ENCODE results near the gene CCDC180. TPM values are rescaled to one million over a fixed set of nuclear protein-coding genes. Genes with fewer than 3 reads are reported as not detected.

The CCDC180 gene
- total RNA-seq, 4 donors from 2014 or later, result 0.08 to 5.2 (median 3.4) TPM

GRCh38 chr9:97311798-97312500, 4.5 kb downstream of the CCDC180 start:
- intact Hi-C loops (cut with DNase I; ENCODE audit: low total_unique reads), result no loop called here
- WGBS, 2 donors, result 80 to 82% methylated on average over 12 of the region's 12 CpGs
- no peak for DNase-seq (ENCODE audit: low spot score in 2 of 2)

GRCh38 chr9:97312556-97312955, 5.1 kb downstream of the CCDC180 start:
- WGBS, 2 donors, result 90 to 93% methylated on average over 5 of the region's 5 CpGs
- no peak for DNase-seq (ENCODE audit: low spot score in 2 of 2)
- intact Hi-C loops (cut with DNase I; ENCODE audit: low total_unique reads), result no loop called here
- TF ChIP-seq POLR2A (IDR thresholded peaks at IDR 0.05) (no peak), CTCF (IDR thresholded peaks at IDR 0.05) (no peak)
- H3K4me3 ChIP-seq (ENCODE audit: low read depth, poor library complexity, severe bottlenecking), result no peak overlapping the region

More at GRCh38 chr9:97311798-97312500, 4.5 kb downstream of the CCDC180 start:
- TF ChIP-seq CTCF (IDR thresholded peaks at IDR 0.05) (no peak), POLR2A (IDR thresholded peaks at IDR 0.05) (no peak)
- no peak overlapping the region for H3K4me3 ChIP-seq (ENCODE audit: low read depth, poor library complexity, severe bottlenecking)

GRCh38 chr9:97313243-97313642, 5.8 kb downstream of the CCDC180 start:
- 90 to 95% methylated on average over 4 of the region's 4 CpGs for WGBS, 2 donors
- intact Hi-C loops (cut with DNase I; ENCODE audit: low total_unique reads), result no loop called here
- TF ChIP-seq POLR2A (IDR thresholded peaks at IDR 0.05) (no peak), CTCF (IDR thresholded peaks at IDR 0.05) (no peak)
- H3K4me3 ChIP-seq (ENCODE audit: low read depth, poor library complexity, severe bottlenecking), result no peak overlapping the region
- no peak for DNase-seq (ENCODE audit: low spot score in 2 of 2)

GRCh38 chr9:97313746-97314145, 6.3 kb downstream of the CCDC180 start:
- no peak overlapping the region for H3K4me3 ChIP-seq (ENCODE audit: low read depth, poor library complexity, severe bottlenecking)
- 81 to 93% methylated on average over 5 of the region's 5 CpGs for WGBS, 2 donors
- DNase-seq (ENCODE audit: low spot score in 2 of 2), result no peak
- intact Hi-C loops (cut with DNase I; ENCODE audit: low total_unique reads), result no loop called here
- TF ChIP-seq CTCF (IDR thresholded peaks at IDR 0.05) (no peak), POLR2A (IDR thresholded peaks at IDR 0.05) (no peak)

- TF ChIP-seq POLR2A (IDR thresholded peaks at IDR 0.05) (no peak), CTCF (IDR thresholded peaks at IDR 0.05) (no peak)
- intact Hi-C loops (cut with DNase I; ENCODE audit: low total_unique reads), result no loop called here
- no peak for DNase-seq (ENCODE audit: low spot score in 2 of 2)
- 92 to 97% methylated on average over 12 of the region's 12 CpGs for WGBS, 2 donors
- H3K4me3 ChIP-seq (ENCODE audit: low read depth, poor library complexity, severe bottlenecking), result no peak overlapping the region
Observed at GRCh38 chr9:97314503-97314902, 7.0 kb downstream of the CCDC180 start.

- WGBS, 2 donors, result 70 to 77% methylated on average over 4 of the region's 4 CpGs
- DNase-seq (ENCODE audit: low spot score in 2 of 2), result no peak
- TF ChIP-seq CTCF (IDR thresholded peaks at IDR 0.05) (no peak), POLR2A (IDR thresholded peaks at IDR 0.05) (no peak)
- intact Hi-C loops (cut with DNase I; ENCODE audit: low total_unique reads), result no loop called here
- no peak overlapping the region for H3K4me3 ChIP-seq (ENCODE audit: low read depth, poor library complexity, severe bottlenecking)
Observed at GRCh38 chr9:97315550-97315949, 8.1 kb downstream of the CCDC180 start.

Measured in lower leg skin (tissue), 4 donors.